Activated CD8-positive, alpha-beta T cell treated with anti-CD3 and anti-CD28 coated beads, Interleukin-2, amount 10 ng/mL, durations not matched to agents 7 days and 5 days (primary cell): ENCODE measurements around the gene PPP1R11. TPM values are rescaled to one million over a fixed set of nuclear protein-coding genes. Genes with fewer than 3 reads are reported as not detected.

Source experiments
- ATAC-seq: fragments of 150-1000 bp; cut with Tn5 transposase; one replicate; pipeline ENCODE4 v1.10.0; 2021; ENCODE audit warnings: moderate library complexity
- CTCF ChIA-PET: fragments of 350-600 bp; sonication (Branson Sonifier 250); formaldehyde crosslinking; loops from one replicate; lab custom pipeline; 2021; ENCODE audit warnings: antibody characterized with exemption; lab: Charles Lee
- POLR2A ChIA-PET: fragments of 350-600 bp; sonication (Branson Sonifier 250); formaldehyde crosslinking; loops from one replicate; lab custom pipeline; 2021; ENCODE audit warnings: antibody characterized with exemption; lab: Charles Lee
- DNase-seq: peaks from one replicate; pipeline ENCODE4 v3.0.0-alpha.2; 2020
- H3K27ac Mint-ChIP-seq: one replicate; pipeline ENCODE4 v1.8.0; 2021; ENCODE audit warnings: mild to moderate bottlenecking, mixed read lengths
- H3K27me3 Mint-ChIP-seq: one replicate; pipeline ENCODE4 v1.8.0; 2021; ENCODE audit warnings: low read depth, mixed read lengths
- H3K36me3 Mint-ChIP-seq: one replicate; pipeline ENCODE4 v1.8.0; 2021; ENCODE audit warnings: low read depth, mixed read lengths
- H3K4me1 Mint-ChIP-seq: one replicate; pipeline ENCODE4 v1.8.0; 2021; ENCODE audit warnings: low read depth, mixed read lengths
- H3K4me3 Mint-ChIP-seq: one replicate; pipeline ENCODE4 v1.8.0; 2021; ENCODE audit warnings: mild to moderate bottlenecking, mixed read lengths
- H3K9me3 Mint-ChIP-seq: one replicate; pipeline ENCODE4 v1.8.0; 2022; ENCODE audit warnings: mixed read lengths; ENCODE audit not compliant: insufficient read depth
- total RNA-seq, 2 experiments: library from RNA; stranded (reverse); gene quantifications; one replicate each; pipeline ENCODE4 v1.2.3, GENCODE V29; 2021

PPP1R11 gene
- total RNA-seq, 2 experiments from 2014 or later: 48.1 to 50.3 TPM

GRCh38 chr6:30061858-30062458 is 5.0 kb upstream of the PPP1R11 start:
- ChIA-PET CTCF (interaction anchor here (1.1 to 4.7 kb wide), 6 partner anchors 42 to 414 kb away, joined by 3 to 19 read pairs (median 4); no protein-coding TSS in a partner anchor), POLR2A (interaction anchor here (0.9 to 2.2 kb wide), 9 partner anchors 8 to 151 kb away, joined by 3 to 16 read pairs (median 6); partner anchors contain the start of gene TRIM26)
- peaks cover 49% of the 10 kb centered on the region for H3K4me1 Mint-ChIP-seq
- peak overlapping the region; percentile 99 for H3K27ac Mint-ChIP-seq
- no peaks in the 10 kb centered on the region for H3K9me3 Mint-ChIP-seq
- peak; percentile 73 for DNase-seq
- H3K27me3 Mint-ChIP-seq: no peaks in the 10 kb centered on the region
- no peak for ATAC-seq
- H3K36me3 Mint-ChIP-seq: peaks cover 54% of the 10 kb centered on the region
- peak overlapping the region; percentile 98 for H3K4me3 Mint-ChIP-seq

- H3K4me1 Mint-ChIP-seq: peaks cover 52% of the 10 kb centered on the region
Measured at GRCh38 chr6:30062471-30063178, 4.4 kb upstream of the PPP1R11 start.

DNA sequence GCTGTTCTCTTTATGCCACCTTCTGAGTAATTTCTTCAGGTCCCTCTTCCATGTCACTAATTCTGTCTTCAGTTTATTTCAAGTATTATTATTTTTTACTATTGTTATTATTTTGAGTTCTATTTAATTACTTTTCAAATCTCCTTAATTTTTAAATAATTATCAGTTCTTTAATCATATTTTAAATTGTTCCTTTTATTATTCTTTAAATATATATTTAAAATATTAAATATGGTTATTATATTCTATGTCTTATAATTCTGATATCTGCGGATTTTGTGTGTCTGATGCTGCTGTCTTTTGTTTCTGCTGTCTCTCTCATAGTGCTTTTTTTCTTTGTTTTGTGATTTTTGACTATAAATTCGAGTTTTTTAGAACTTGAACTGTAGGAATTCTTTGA is 3.7 kb upstream of the PPP1R11 start:
- Mint-ChIP-seq H3K4me1 (peaks cover 59% of the 10 kb centered on the region), H3K27me3 (no peaks in the 10 kb centered on the region), H3K27ac (peak overlapping the region; percentile 49), H3K9me3 (no peaks in the 10 kb centered on the region), H3K36me3 (peaks cover 44% of the 10 kb centered on the region), H3K4me3 (peak overlapping the region; percentile 32)
- POLR2A ChIA-PET: no interaction called here
- no peak for DNase-seq
- CTCF ChIA-PET: no interaction called here
- ATAC-seq: no peak

More at GRCh38 chr6:30062471-30063178, 4.4 kb upstream of the PPP1R11 start:
- H3K27me3 Mint-ChIP-seq: no peaks in the 10 kb centered on the region
- ChIA-PET POLR2A (interaction anchor here (1.1 to 2.2 kb wide), 5 partner anchors 8 to 150 kb away, joined by 5 to 16 read pairs (median 7); partner anchors contain the start of gene TRIM26), CTCF (interaction anchor here (1.2 to 4.7 kb wide), 2 partner anchors 41 to 415 kb away, joined by 3 to 19 read pairs; no protein-coding TSS in a partner anchor)
- ATAC-seq (no peak), DNase-seq (no peak)
- peak overlapping the region; percentile 99 for H3K27ac Mint-ChIP-seq
- peaks cover 48% of the 10 kb centered on the region for H3K36me3 Mint-ChIP-seq
- H3K9me3 Mint-ChIP-seq: no peaks in the 10 kb centered on the region
- peak overlapping the region; percentile 98 for H3K4me3 Mint-ChIP-seq

DNA sequence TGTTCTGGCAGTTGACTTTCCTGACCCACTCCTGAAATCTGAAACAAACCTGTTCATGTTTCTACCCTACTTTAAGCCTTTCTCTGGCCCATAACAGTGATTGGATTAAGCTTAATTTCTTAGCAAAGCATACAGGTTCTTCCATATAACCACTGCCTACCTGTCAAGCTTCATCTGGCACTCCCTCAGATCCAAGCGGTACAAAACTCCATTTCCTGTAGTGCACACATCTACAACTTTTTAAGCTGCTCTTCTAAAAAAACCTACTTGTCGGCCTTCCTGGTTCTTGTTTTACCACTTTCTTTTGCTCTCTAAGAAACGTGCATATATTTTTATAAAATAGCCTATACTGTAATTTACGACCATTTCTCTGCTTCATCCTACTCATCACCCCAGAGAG is 916 bp upstream of the PPP1R11 start:
- ATAC-seq (no peak), DNase-seq (no peak)
- Mint-ChIP-seq H3K4me3 (peak overlapping the region; percentile 87), H3K4me1 (peaks cover 53% of the 10 kb centered on the region), H3K27me3 (peaks cover 4% of the 10 kb centered on the region), H3K9me3 (no peaks in the 10 kb centered on the region), H3K36me3 (peaks cover 60% of the 10 kb centered on the region), H3K27ac (peak overlapping the region; percentile 94)
- POLR2A ChIA-PET: interaction anchor here (0.6 to 2.4 kb wide), 18 partner anchors 8 to 1143 kb away, joined by 3 to 17 read pairs (median 4); partner anchors contain the start of genes HLA-A, MDC1 and TRIM26
- CTCF ChIA-PET: interaction anchor here (0.8 to 2.8 kb wide), 9 partner anchors 9 to 416 kb away, joined by 3 to 17 read pairs (median 4); partner anchors contain the start of gene RNF39

- Mint-ChIP-seq H3K27ac (peak overlapping the region; percentile 94), H3K36me3 (peaks cover 53% of the 10 kb centered on the region), H3K4me3 (peak overlapping the region; percentile 87), H3K9me3 (no peaks in the 10 kb centered on the region), H3K27me3 (peaks cover 17% of the 10 kb centered on the region), H3K4me1 (peaks cover 50% of the 10 kb centered on the region)
- ChIA-PET POLR2A (interaction anchor here (1.2 kb wide), 1 partner anchor 20 kb away, joined by 3 read pairs; no protein-coding TSS in a partner anchor), CTCF (interaction anchor here (0.8 to 2.8 kb wide), 3 partner anchors 35 to 64 kb away, joined by 3 to 17 read pairs (median 9); no protein-coding TSS in a partner anchor)
- DNase-seq (no peak), ATAC-seq (no peak)
Measured at GRCh38 chr6:30067460-30068139, 602 bp downstream of the PPP1R11 start.

DNA sequence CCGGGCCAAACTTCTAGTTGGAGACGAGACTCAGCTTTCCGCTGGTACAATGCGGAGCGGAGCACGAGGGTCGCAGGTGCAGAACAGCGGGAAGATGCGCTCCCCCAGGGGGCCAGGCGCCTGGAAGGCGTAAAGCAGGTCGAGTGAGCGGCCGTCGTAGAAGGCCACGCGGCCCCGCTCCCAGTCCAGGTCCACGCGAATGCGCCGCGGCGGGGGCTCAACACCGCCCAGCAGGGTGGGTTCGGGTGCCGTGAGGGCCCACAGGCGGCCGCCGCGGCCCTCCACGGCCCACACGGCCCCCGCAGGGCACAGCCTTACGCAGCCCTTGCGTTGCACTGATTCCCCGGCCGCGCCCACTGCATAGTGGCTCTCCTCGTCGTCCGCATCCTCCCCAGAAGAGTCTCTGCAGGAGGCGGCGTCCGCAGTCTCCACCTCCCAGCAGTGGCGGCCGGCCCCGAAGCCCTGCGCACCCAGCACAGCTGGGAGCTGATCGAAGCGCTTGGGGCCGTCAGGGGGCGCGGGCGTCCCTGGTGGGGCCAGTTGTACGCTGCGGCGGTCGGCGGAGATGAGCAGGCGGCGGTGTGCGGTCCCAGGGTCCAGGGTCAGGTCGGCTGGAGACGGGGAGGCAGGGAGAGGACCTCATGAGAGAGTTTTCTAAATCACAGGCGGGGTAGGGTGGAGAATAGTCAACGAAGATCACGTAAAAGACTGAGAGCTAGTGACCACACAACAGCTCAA is 4.3 kb downstream of the PPP1R11 start:
- no peak overlapping the region for H3K27ac Mint-ChIP-seq
- no peaks in the 10 kb centered on the region for H3K9me3 Mint-ChIP-seq
- ATAC-seq (no peak), DNase-seq (no peak)
- peaks cover 49% of the 10 kb centered on the region for H3K27me3 Mint-ChIP-seq
- POLR2A ChIA-PET: interaction anchor here (2.7 kb wide), 1 partner anchor 10 kb away, joined by 16 read pairs; the partner anchor contains the start of gene POLR1H
- peaks cover 29% of the 10 kb centered on the region for H3K36me3 Mint-ChIP-seq
- CTCF ChIA-PET: interaction anchor here (1.7 kb wide), 1 partner anchor 30 kb away, joined by 5 read pairs; no protein-coding TSS in a partner anchor
- H3K4me3 Mint-ChIP-seq: no peak overlapping the region
- peaks cover 41% of the 10 kb centered on the region for H3K4me1 Mint-ChIP-seq

DNA sequence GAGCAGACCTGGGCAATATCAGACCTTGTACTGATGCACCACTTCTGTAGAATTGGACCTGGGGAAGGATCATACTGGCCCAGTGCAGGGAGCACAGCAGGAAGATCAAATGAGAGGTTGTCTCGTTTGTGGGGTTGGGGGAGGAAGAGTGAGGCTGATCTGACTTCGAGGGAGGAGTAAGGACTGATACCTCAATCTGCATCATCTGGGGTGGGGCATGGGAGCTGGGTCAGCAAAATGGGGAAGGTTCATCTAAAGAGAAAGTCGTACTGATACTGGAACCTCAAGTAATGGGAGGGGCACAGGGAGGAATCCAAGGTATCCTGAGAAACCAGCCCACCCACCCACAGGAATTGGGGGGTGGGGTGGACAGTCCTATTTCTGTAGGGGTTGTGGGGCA is 4.9 kb downstream of the PPP1R11 start:
- Mint-ChIP-seq H3K27ac (no peak overlapping the region), H3K4me1 (peaks cover 45% of the 10 kb centered on the region), H3K4me3 (no peak overlapping the region), H3K9me3 (no peaks in the 10 kb centered on the region), H3K27me3 (peaks cover 53% of the 10 kb centered on the region), H3K36me3 (peaks cover 27% of the 10 kb centered on the region)
- CTCF ChIA-PET: interaction anchor here (1.7 kb wide), 1 partner anchor 30 kb away, joined by 5 read pairs; no protein-coding TSS in a partner anchor
- no peak for ATAC-seq
- DNase-seq: no peak
- POLR2A ChIA-PET: no interaction called here

DNA sequence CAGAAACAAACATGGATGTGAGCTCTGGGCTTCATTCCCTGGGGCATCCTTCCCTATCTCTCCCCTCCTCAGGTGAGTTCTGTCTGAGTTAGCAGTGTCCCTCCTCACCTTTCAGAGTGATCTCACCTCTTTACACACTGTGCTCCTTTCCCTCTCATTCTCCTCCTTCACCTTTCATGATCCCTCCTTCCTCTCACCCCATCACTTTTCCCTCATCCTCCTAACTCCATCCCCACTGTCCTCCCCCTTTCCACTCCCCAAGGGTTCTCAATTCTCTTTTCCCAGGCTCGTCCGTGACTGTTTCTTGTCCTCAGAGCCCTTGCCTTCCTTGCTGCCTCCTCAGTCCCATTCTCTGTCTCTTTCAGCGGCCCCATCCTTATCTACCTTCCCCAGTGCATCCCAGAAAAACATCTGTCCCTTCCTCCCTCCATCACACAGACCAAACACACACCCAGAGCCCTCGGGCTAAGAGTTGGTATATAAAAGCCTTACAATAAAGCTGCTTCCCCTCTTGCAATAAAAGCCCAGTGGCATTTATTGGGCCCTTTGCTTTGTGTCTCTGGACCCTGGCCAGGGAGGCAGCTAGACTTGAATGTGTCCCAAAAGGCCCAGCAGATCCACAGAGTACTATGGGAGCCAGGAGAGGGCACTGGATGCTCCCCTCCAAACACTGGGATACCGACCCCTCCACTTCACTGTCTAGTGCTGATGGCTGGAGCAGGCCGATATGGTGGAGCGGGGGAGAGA is 6.7 kb downstream of the PPP1R11 start:
- no peaks in the 10 kb centered on the region for H3K9me3 Mint-ChIP-seq
- H3K4me1 Mint-ChIP-seq: peaks cover 50% of the 10 kb centered on the region
- H3K36me3 Mint-ChIP-seq: peaks cover 26% of the 10 kb centered on the region
- CTCF ChIA-PET: interaction anchor here (0.6 to 2.4 kb wide), 2 partner anchors 58 to 427 kb away, joined by 4 to 11 read pairs; no protein-coding TSS in a partner anchor
- no peak overlapping the region for H3K27ac Mint-ChIP-seq
- H3K4me3 Mint-ChIP-seq: no peak overlapping the region
- ATAC-seq: no peak
- H3K27me3 Mint-ChIP-seq: peaks cover 60% of the 10 kb centered on the region
- POLR2A ChIA-PET: no interaction called here
- no peak for DNase-seq

DNA sequence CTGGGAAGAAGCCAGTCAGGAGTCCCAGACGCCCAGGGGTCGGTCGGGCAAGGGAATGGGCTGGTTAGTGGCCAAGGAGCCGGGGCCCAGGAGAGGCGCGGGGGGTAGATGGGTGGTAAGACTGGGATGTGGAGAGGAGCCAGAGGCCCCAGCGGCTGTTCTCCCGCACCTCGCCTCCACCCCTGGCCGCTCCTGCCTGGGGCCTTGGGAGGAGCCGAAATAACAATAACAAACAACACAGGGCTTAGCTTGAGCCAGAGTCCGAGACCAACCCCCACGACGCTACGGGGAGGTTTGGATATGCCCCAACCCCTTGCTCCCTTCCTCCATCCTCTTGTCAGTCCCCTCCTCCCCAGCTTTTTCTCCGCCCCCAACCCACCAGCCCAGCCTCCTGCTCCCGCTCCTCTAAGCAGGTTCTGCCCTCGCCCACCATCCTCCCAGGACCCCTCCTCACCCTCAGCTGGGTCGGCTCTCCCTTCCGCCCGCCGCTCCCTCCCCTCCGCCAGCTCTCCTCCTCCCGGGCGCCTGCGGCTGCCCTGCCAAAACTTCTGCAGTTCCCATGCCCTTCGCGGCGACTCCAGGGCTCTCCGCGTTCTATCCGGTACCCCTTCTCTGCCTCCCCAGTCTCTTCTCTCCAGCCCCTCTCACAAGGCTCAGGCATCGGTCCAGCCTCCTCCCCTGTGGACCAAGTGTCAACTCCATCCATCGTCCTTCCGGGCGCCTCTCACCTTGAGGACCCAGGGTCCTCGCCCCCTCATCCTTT is 7.5 kb downstream of the PPP1R11 start:
- Mint-ChIP-seq H3K27ac (no peak overlapping the region), H3K36me3 (peaks cover 21% of the 10 kb centered on the region), H3K9me3 (no peaks in the 10 kb centered on the region), H3K27me3 (peaks cover 69% of the 10 kb centered on the region), H3K4me3 (peak overlapping the region; percentile 24), H3K4me1 (peaks cover 50% of the 10 kb centered on the region)
- POLR2A ChIA-PET: no interaction called here
- CTCF ChIA-PET: interaction anchor here (0.9 to 2.5 kb wide), 3 partner anchors 8 to 57 kb away, joined by 4 to 12 read pairs (median 11); partner anchors contain the start of gene PPP1R11
- DNase-seq (no peak), ATAC-seq (no peak)
